ENCODE measurements around the gene OR6B1.
"Not testable (repeated sequence)": the region's sequence is repeated elsewhere in the genome, so short reads cannot be mapped to it uniquely, and the experiment has no call there.

Gene OR6B1

GRCh38 chr7:144038887-144039286, 38.8 kb downstream of the OR6B1 start:
- DNase-seq (ENCODE audit: low read depth): no peak

- no peak for DNase-seq (ENCODE audit: low read depth)
Measured at GRCh38 chr7:144048648-144049047, 48.5 kb downstream of the OR6B1 start, which contains the start of gene OR2A5. Gene OR2A5 (plus strand): TSS chr7:144048948. CDS start chr7:144050402, 1,454 bp downstream.

- no peak for DNase-seq (ENCODE audit: low read depth)
Measured at GRCh38 chr7:144049491-144049890, 49.4 kb downstream of the OR6B1 start.

GRCh38 chr7:144050093-144050492, 50.0 kb downstream of the OR6B1 start:
- no peak for DNase-seq (ENCODE audit: low read depth)

- not testable (repeated sequence) for DNase-seq (ENCODE audit: low read depth)
Measured at GRCh38 chr7:144050884-144051283, 50.8 kb downstream of the OR6B1 start.

- no peak for DNase-seq (ENCODE audit: low read depth)
Measured at GRCh38 chr7:144057954-144058353, 57.8 kb downstream of the OR6B1 start.

Data from activated T-helper 1 cell treated with Interleukin-2 at 50 U/mL for 16 hours (primary cell).